ENCODE measurements around the gene AMBRA1.

Gene AMBRA1

DNA sequence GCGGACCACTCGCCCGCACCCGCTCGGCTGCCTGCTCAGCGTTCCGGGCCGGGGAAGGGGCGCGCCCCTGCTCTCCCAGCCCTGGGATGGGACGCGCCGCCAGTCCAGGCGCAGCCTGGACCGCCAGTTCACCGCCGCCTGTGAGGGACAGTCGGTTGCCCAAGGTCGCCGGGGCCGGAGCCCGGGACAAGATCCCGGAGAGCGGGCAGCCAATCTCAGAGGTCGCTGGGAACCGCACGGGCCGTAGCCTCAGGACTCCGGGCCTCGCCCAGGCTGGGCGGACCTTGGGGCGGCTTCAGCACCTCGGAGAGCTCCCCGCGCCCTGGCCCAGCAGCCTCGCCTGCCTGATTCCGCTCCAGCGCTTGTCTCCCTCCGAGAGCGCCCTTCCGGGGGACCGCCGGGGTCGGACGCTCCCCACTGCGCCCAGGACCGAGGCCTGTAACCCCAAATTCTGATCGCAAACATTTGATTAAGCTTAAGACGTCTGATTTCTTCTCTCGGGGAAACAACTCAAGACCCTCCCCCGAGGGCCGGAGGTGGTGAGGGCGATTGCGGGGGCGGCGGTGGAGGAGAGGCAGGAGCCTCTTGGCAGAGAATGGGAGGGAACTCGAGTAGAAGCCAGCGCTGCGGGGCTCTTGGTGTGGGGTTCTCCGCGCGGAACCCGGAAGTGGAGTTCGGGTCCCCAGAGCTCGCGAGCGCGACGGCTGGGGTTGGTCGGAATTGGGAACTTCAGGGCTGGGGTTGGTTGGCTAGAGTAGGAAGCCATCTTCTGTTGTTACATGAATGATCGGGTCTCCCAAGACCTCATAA lies 201.2 kb downstream of the AMBRA1 start:
- DNase-seq: peak; percentile 80

DNA sequence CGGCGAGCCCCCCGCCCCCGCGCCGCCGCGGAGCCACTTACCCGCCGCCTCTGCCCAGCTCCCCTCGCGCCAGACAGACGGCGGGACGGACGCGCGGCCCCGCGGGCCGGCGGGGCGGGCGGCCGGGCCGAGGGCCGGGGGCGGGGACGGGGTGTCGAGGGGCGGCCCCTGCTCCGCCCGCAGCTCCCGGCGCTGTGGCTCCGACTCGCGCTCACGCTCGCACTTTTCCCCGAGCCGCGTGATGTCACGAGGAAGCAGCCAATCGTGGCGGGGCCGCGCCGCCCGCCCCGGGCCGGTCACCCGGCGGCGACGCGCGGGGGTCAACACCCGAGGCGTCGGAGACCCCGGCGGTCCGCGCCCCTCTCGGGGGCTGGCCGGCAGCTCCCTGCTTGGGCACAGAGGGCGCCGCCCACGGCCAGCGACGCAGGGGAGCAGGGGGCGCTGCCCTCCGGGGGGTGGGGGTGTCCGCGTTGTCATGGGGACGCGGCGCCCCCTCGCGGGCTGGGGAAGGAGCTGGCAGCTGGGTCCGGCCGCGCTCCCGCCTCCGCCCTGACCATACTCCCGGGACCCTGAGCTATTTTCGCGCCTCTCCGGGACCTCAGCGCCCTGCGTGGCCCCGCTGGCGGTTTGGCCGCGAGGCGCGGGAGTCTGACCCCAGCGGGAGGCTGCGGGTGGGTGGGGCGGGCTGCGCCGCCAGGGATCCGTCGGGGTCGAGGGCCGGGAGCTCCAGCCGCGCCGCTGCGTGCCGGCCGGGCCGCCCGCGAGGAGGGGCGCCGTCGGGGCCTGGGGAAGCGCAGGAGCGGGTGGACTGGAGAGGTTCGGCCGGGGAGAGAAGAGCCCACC lies 202.0 kb downstream of the AMBRA1 start, which contains the start of gene CHRM4:
Gene CHRM4 (minus strand): TSS at position 199 of the 843 bp plus-strand sequence. CDS start 5,219 bp downstream, outside the sequence.
- peak; percentile 41 for DNase-seq

DNA sequence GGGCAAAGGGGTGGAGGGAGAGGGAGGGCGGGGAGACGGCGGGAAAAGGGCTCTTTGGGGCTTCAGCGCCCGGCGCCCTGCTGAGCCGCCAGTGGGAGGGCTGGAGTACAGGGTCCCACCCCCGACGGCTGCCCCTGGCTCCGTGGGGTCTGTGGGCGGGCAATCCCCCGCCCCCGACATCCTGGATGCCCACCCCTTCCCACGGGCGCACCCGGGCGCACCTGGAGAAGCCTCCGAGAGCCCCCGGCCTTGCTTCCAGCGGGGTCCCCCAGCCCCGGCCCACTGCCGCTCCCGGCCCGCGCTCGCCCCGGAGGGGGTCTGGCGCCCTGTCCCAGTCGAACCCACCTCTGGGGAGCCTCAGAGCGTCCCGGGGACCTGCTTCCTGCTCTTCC lies 202.6 kb downstream of the AMBRA1 start:
- DNase-seq: no peak

GRCh38 chr11:46390331-46391171 lies 203.3 kb downstream of the AMBRA1 start:
- DNase-seq: no peak

DNA sequence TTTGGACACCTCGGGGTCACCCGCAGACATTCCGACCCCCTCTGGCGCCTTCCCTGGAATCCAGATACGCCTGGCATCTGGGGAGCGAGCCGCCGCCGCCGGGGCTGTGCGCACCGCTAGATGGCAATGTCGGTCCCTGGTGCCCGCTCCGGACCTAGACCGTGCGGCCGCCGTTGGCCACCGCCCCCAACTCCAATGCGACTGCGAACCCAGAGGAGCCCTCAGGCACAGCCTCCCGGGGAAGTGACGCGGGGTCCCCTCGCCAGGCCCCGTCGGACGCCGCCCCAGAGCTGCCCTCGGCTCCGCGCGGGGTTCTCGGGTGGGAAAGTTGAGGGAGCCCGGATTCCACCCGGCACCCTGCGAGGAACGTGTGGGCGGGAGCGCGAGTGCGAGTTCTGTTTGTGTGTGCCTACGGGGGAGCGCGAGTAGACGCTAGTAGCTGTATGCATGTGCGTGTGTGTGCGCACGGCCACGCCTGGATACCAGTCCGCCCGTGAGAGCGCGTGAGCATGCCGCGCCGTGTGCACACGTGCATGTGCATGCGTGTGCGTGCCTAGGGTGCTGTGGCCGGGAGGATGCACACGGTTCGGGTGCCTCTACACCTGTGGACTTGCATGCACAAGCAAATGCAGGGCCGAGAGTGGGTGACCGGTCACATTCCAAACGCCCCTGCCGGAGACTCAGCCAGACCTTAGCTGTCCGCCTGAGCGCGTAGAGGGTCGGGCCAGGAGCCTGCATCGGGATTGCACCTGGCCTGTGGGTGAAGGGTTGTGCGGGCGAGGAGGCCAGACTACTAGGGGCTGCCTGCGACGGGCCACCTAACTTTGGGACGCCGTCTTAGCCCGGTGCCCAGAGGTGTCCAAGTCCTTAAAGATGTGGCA lies 204.1 kb downstream of the AMBRA1 start:
- DNase-seq: peak; percentile 62

DNA sequence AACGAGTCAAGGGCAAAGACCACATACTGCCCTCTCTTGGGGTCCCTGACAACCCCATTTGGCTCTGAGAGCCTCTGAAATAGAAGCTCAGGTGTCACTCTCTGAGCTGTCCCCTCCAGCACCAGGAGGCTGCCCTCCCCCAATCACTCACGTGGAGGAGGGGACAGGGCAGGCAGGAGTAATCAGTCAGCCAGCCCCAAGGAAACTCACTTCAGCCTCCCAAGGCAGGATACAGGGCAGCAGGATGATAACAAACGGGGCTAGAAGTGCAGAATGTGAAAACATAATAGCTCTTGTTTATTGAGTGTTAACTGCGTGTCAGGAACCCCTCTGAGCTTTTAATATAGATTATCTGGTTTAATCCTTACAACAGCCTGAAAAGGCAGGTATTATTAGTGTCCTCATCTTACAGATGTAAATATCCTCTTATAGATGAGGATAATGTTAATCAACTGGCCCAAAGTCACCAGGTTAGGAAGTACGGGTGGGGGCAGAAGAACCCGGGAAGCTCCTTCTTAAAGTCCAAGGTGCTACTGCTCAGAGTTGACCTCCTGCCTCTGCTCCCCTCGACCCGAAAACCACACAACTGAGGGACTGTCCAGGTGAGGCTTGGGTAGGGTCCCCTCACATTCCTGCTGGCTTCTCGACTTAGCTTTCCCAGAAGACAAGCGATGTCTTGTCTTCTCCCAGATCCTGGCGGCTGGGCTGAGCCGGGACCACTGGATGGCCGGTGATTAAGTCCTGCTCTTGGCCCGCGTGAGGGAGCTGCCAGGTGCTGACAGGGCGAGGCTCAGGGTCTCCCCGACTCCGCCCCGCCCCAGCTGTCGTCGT lies 205.0 kb downstream of the AMBRA1 start:
- DNase-seq: no peak

DNA sequence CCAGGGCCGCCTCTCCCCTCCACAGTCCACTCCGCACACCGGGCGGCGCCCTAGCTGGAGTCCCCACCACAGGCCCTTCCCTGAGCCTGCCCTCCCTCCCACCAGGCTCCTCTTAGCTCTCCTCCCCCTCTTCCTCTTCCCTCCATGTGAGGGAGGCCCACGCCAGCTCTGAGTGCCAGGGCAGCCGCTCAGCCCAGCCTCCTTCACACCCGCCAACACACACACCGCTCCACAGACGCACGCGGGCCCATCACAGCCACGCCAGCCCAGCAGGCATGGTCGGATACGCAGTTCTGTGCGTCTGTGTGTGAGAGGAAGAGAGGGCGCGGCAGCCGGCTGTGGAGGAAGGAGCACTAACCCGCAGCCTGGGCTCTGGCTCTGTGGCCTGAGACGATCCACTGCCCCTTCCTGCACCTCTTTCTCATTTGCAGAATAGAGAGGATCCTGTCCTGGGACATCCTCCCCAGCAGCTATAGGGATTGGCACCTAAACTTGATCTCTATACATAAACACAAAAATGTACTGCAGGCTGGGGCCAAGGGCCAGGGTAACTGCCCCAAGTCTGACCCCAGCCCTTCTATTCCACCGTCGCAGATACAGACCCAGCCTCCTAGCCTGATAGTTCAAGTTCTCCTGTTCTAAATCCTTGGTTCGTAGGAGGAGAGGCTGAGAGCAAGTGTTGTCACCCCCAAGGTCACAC lies 205.8 kb downstream of the AMBRA1 start:
- DNase-seq: peak; percentile 46

GRCh38 chr11:46387456-46387855 lies 206.4 kb downstream of the AMBRA1 start:
- DNase-seq: no peak

DNA sequence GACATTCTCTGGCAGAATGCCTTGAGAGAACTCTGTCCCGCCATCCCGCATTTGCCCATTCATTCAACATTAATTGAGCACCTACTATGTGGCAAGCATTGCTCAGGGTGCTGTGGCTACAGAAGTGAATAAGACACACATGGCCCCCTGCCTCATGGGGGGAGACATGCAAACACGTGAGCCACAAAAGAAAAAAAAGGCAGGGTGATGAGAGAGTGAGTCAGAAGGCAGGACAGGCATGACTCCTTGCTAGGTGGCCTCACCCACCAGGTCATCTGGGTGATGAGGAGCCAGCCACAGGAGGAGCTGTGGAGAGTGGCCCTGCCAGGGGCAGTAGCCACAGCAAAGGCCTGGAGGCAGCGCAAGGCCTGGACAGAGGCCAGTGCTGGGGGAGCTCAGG lies 207.1 kb downstream of the AMBRA1 start:
- DNase-seq: peak; percentile 14

DNA sequence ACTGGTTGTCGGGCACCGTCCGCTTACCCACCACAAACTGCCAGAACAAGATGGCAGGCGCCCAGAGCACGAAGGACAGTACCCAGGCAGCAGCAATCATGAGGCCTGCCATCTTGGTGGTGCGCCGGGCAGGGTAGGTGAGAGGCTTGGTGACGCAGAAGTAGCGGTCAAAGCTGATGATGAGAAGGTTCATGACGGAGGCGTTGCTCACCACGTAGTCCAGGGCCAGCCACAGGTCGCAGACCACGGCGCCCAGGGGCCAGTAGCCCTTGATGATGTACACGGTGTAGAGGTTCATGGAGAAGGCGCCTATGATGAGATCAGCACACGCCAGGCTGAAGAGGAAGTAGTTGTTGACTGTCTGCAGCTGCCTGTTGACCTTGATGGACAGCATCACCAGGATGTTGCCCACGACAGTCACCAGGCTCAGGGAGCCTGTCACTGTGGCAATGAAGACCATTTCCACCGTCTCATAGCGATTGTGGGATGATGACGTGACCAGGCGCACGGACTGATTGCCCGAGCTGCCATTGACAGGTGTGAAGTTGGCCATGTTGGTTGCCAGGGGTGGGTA lies 207.7 kb downstream of the AMBRA1 start:
- peak; percentile 42 for DNase-seq

DNA sequence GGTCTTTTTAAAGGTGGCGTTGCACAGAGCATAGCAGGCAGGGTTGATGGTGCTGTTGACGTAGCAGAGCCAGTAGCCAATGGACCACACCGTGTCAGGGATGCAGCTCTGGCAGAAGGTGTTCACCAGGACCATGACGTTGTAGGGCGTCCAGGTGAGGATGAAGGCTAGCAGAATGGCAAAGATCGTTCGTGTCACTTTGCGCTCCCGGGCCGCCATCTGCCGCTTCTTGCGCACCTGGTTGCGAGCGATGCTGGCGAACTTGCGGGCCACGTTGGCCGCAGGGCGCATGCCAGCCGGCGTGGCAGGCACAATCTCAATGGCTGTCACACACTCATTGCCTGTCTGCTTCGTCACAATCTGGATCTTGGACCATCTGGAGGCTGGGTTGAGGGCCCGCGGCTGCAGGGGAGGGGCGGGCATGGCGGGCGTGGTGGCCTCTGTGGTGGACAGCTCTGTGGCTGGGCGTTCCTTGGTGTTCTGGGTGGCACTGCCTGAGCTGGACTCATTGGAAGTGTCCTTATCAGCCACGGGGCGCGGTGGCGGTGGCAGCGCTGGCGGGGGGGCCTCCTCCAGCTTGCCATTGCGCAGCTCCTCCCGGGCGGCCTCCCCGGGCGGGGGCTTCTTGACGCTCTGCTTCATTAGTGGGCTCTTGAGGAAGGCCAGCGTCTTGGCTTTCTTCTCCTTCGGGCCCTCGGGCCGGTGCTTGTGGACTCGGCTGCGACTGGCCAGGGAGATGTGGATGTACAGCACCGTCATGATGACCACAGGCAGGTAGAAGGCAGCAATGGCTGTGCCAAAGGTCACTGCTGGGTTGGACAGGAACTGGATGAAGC lies 208.4 kb downstream of the AMBRA1 start:
- no peak for DNase-seq

- DNase-seq: no peak
Measured at GRCh38 chr11:46383974-46384701, 209.7 kb downstream of the AMBRA1 start.

DNA sequence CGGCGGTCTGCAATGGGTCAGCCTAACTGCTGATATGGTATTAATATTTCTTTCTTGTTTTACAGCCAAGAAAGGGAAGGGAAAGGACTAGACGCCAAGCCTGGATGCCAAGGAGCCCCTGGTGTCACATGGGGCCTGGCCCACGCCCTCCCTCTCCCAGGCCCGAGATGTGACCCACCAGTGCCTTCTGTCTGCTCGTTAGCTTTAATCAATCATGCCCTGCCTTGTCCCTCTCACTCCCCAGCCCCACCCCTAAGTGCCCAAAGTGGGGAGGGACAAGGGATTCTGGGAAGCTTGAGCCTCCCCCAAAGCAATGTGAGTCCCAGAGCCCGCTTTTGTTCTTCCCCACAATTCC lies 210.4 kb downstream of the AMBRA1 start:
- DNase-seq: no peak

- DNase-seq: peak; percentile 48
Measured at GRCh38 chr11:46382646-46383403, 211.0 kb downstream of the AMBRA1 start.

DNA sequence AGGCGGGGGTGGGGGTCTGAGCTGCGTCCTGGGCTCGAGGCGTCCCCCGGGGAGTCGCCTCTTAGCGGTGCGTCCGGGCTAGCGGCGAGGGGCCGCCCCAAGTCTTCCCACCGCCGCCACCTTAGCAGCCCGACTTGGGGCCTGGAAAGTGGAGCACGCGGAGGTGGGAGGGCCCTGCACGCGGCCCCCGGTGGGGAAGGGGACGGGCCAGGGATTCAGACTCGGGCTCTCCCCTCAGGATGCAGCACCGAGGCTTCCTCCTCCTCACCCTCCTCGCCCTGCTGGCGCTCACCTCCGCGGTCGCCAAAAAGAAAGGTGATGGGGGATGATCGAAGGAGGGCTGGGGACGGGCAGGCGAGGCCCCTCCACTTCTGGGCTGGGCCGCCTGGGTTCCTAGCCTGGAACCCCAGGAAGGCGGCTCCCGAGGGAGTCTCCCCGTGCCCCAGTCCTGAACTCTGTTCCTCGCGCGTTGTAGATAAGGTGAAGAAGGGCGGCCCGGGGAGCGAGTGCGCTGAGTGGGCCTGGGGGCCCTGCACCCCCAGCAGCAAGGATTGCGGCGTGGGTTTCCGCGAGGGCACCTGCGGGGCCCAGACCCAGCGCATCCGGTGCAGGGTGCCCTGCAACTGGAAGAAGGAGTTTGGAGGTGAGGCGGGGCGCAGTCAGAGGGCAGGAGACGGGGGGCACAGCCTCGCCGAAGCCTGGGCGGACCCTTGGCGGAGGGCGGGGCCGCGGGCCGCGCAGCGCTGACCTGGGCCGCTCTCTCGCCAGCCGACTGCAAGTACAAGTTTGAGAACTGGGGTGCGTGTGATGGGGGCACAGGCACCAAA lies 211.8 kb downstream of the AMBRA1 start:
- no peak for DNase-seq

DNA sequence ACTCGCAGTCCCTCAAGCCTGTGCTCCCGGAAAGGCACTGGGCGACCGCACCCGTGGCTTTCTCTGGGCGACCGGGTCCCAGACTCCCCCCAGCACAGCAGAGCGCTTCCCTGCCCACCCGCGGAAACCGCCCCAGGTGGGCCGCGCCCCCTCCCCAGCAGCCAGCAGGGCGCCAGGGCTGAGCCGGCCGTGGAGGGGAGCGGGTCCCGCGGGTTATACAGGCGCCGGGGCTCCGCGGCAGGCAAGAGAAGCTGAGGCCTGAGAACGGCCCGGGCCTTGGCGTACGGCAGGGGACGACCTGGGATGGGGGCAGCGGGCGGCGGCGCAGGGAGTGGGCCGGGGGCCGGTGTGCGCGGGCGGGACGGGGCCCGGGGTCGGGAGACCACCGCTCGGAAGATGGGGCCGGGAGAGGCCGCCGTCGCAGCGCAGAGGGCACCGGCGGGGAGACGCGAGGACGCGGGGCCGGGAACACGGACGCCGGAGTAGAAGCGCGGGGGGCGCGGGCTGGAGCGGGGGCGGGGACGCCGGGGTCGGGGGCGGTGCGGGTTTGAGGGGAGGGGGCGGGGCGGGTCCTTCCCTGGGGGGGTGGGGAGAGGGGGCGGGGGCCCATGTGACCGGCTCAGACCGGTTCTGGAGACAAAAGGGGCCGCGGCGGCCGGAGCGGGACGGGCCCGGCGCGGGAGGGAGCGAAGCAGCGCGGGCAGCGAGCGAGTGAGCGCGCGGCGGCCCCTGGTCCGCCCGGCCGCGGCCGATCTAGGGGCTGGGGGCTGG lies 212.6 kb downstream of the AMBRA1 start, which contains the start of gene MDK:
Gene MDK (plus strand): TSS at position 622 of the 771 bp plus-strand sequence. CDS start 389 bp downstream, outside the sequence.
- DNase-seq: no peak

Data from inflammatory macrophage treated with lipopolysaccharide for 4 hours (primary cell).